Fibroblast of skin of back (primary cell): ENCODE data around the gene TMEM132D.
A peak's percentile ranks its signal among the peaks of the same experiment; 100 is the strongest.

Experiments
- DNase-seq: peaks from one replicate; pipeline ENCODE4 v3.0.0-alpha.2; 2013

The TMEM132D gene

GRCh38 chr12:129659961-129660622 is 243.7 kb downstream of the TMEM132D start:
- peak; percentile 77 for DNase-seq

- no peak for DNase-seq
Observed at GRCh38 chr12:129657179-129657578, 246.6 kb downstream of the TMEM132D start.

- DNase-seq = peak; percentile 47
Observed at GRCh38 chr12:129651951-129652350, 251.9 kb downstream of the TMEM132D start.

GRCh38 chr12:129641926-129642325 is 261.9 kb downstream of the TMEM132D start:
- DNase-seq = no peak

- DNase-seq = no peak
Observed at GRCh38 chr12:129635021-129635685, 268.7 kb downstream of the TMEM132D start.

GRCh38 chr12:129631316-129631715 is 272.5 kb downstream of the TMEM132D start:
- DNase-seq = peak; percentile 74

- DNase-seq = no peak
Observed at GRCh38 chr12:129629901-129630300, 273.9 kb downstream of the TMEM132D start.

GRCh38 chr12:129622566-129622965 is 281.3 kb downstream of the TMEM132D start:
- no peak for DNase-seq

GRCh38 chr12:129619271-129619670 is 284.6 kb downstream of the TMEM132D start:
- DNase-seq = no peak

GRCh38 chr12:129617849-129618248 is 286.0 kb downstream of the TMEM132D start:
- no peak for DNase-seq

GRCh38 chr12:129615001-129615400 is 288.8 kb downstream of the TMEM132D start:
- DNase-seq = peak; percentile 84

- peak; percentile 79 for DNase-seq
Observed at GRCh38 chr12:129614221-129614885, 289.5 kb downstream of the TMEM132D start.

GRCh38 chr12:129613314-129613713 is 290.5 kb downstream of the TMEM132D start:
- DNase-seq = no peak

GRCh38 chr12:129610601-129611120 is 293.2 kb downstream of the TMEM132D start:
- no peak for DNase-seq

- no peak for DNase-seq
Observed at GRCh38 chr12:129607756-129608155, 296.1 kb downstream of the TMEM132D start.

GRCh38 chr12:129607301-129607700 is 296.5 kb downstream of the TMEM132D start:
- DNase-seq = peak; percentile 98

GRCh38 chr12:129606239-129606638 is 297.6 kb downstream of the TMEM132D start:
- DNase-seq = no peak

GRCh38 chr12:129605666-129606065 is 298.2 kb downstream of the TMEM132D start:
- DNase-seq = peak; percentile 70

GRCh38 chr12:129604506-129604905 is 299.3 kb downstream of the TMEM132D start:
- DNase-seq = no peak

GRCh38 chr12:129599406-129599805 is 304.4 kb downstream of the TMEM132D start:
- peak; percentile 82 for DNase-seq

- peak; percentile 38 for DNase-seq
Observed at GRCh38 chr12:129594098-129594497, 309.7 kb downstream of the TMEM132D start.

GRCh38 chr12:129592449-129592848 is 311.4 kb downstream of the TMEM132D start:
- DNase-seq = no peak

GRCh38 chr12:129589503-129589902 is 314.3 kb downstream of the TMEM132D start:
- DNase-seq = no peak
